Fibroblast of gingiva (primary cell): ENCODE measurements around the gene CPNE5.

Experiments
- DNase-seq: peaks from one replicate; pipeline ENCODE4 v3.0.0-alpha.2; 2011; ENCODE audit warnings: low read depth

CPNE5 gene

DNA sequence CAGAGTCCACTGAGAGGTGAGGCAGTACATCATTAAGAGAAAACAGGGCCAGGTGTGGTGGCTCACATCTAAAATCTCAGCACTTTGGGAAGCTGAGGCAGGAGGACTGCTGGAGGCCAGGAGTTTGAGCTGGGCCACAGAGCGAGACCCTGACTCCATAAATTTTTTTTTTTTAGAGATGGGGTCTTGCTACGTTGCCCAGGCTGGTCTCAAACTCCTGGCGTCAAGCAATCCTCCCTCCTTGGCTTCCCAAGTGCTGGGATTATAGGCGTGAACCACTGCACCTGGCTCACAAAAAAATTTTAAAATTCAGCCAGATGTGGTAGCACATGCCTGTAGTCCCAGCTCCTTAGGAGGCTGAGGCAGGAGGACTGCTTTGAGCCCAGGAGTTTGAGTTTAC is 18.1 kb upstream of the CPNE5 start:
- no peak for DNase-seq

DNA sequence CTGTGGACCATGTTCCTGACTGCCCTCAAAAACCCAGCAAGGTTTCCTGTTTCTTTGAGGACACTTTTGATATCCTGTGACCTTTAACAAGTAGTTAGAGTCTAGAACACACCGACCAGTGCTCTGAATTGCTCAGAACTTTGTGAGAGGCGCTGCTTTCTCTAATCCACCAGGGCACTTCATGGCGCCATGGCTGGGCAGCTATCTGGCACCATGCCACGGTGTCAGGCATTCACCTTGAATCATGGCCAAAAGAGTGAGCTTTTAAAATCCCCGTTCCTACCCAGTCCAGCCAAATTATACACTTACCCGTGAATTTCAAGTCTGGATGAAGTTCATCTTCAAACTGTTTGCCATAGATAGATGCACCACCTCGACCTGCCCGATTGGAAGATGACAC is 17.0 kb upstream of the CPNE5 start:
- no peak for DNase-seq

DNA sequence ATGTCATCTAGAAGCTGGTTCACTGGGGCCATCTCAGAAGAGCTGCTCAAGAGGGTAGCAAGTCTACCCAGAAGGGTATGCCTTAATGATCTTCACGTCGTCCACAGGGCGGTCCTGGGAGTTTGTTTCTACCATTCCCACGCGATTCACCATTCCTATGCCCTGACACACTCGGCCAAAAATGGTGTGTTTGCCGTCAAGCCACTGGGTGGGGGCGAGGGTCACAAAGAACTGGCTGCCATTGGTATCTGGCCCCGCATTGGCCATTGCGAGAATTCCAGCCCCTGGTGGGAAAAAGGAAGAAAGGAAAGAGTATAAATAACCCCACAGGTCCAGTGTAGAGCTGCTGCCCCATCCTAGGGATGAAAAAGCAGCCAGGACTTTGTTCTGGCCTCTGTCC is 16.5 kb upstream of the CPNE5 start:
- no peak for DNase-seq

DNA sequence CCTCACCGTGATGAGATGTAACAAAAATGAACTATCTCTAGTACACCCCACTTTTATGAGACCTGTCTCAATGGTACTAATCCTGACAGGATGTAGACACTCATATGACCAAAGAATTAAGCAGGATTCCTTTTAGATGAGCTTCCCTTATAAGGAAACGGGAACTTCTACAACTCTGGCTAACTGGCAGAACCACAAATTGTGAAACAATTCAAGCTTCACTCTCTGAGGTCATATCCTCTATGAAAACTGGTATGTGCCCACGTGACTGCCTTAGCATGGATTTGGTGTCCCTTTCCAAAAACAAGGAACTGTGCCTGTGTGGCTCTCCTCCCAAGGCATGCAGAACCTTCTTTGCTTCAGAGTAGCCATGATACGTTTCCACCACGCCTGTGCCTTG is 14.1 kb upstream of the CPNE5 start:
- DNase-seq: peak; percentile 93

DNA sequence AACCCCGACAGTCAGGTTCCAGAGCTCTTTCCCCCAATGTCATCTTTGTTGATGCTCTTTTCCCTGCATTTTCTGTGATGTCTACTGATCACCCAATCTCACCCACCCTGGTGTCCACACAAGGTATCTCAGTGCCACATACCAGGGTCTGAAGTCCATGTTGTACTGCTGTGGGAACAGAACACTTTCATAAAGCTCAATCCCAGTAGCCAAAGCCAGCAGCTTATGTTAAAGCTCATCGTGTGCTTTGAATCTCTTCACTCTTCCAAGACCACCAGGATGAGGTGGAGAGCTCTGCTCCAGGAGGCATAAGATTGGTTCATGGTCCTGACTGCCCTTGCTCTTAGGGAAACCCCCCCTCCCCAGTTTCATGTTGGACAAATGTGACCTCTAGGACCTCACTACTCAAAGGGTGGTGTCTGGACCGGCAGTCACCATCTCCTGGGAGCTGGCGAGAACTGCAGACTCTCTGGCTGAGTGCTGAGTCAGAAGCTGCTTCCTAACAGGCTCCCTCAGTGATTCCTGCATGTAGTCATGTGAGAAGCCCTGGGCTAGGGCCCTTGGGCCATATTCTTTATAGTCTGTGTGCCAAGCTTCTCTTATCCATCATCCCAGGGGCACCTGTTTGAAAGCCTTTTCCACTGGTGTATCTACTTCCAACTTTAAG is 13.4 kb upstream of the CPNE5 start:
- DNase-seq: peak; percentile 68

DNA sequence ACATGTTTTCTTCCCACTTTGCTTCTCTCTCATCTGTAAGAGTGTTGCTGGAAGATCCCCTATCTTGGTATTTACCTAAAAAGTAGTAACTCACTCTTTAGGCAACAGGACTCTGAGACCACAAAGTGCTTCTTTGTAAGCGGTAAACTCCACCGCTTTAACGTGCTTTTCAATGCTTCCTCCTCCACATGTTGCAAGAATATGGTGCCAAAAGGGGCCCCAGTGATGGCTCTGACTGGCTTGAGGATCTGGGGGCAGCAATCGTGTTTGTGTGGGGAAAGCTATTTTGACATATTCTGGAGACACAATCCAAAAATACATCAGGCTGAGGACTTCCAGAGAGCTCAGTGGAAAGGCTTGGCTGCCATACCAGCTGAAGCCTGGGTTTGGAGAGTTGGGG is 12.4 kb upstream of the CPNE5 start:
- no peak for DNase-seq

DNA sequence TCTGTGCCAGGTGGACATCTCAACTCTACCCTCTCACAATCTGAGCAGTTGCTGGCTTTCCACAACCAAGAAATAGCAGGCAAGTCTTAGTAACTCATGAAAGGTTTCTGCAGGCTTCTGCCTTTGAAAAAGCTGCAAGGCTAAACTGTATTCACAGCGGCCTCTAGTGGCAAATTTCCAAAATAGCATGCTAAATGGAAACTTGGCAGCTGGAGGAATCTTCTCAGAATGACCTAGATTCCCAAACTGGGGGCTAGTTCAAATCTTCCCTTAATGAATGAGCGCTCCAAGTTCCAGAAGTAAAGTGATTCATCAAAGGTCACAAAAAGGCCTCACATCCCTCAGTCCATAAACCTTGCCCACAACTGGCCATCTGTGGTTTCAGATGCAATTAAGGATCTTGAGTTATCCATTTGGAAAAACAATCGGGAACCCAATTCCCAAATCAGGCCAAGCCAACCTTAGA is 11.9 kb upstream of the CPNE5 start:
- peak; percentile 66 for DNase-seq

DNA sequence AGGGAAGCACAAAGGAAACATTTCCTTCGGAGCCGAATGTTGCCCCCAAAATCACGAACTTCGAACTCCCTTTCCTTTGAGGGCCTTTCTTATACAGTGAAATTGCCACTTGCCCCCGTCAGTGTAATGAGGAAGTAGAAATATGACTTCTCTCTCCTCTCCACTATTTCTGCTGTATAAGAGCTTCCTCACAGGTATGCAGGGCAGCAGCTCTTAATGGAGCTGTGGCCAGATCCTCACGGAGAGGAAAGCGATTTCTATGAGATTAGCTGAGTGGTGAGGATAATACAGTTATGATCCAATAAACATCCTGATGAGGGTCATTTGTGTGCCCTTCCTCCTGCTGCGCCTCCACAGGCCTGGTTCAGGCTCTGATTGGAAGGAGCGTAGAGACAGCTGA is 10.8 kb upstream of the CPNE5 start:
- no peak for DNase-seq

DNA sequence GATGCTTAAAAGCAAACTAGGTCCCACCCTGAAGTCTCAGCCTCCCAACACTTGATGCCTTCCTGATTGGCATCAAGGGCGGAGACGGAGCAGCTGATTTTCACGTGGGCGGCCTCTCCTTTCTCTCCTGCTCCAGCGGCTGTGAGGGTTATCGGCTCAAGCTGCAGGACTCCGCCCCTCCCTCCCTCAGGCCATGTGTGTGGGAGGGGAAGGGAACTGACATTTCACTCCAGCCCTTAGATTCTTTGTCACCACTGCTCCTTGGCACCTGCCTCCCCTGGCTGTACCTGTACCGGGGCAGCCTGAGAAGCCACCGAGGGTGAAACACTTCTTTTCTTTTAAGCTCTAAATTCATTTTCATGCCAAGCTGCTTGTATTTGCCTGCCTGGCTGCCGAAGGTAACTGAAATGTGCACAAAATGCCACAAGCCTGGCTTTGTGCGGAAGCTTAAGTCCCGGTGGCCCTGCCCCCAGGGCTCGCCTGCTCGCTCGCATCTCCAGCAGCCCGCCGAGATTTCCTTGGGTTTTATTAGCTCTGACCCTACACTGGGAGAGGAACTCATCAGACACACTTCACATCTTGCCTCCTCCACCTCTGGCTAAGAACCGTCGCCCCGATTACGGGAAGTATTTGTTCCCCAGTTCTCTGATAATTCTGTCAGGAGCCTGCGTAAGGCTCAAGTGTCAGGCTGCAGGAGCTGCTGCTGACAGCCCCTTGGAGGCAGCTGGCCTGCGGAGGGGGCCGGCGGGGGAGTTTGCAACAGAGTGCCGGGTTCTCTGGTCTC is 9.6 kb upstream of the CPNE5 start:
- no peak for DNase-seq

DNA sequence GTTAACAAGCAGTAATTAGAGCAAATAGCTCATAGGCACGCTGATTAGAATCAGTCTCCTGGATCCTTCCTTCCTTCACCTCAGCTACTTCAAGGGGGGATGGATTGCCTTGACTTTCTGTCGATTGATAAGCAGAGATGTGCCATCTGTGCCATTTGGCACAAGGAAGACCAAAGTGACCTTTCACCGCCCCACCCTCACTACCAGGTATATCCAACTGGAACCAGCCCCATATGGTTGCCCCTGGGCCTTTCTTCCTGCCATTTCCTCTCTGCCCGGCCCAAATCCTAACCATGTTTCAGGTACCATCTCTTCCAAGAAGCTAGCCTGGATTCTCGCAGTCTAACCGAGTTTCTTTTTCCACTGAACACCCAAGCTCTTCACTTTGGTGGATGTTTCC is 8.7 kb upstream of the CPNE5 start:
- DNase-seq: no peak

DNA sequence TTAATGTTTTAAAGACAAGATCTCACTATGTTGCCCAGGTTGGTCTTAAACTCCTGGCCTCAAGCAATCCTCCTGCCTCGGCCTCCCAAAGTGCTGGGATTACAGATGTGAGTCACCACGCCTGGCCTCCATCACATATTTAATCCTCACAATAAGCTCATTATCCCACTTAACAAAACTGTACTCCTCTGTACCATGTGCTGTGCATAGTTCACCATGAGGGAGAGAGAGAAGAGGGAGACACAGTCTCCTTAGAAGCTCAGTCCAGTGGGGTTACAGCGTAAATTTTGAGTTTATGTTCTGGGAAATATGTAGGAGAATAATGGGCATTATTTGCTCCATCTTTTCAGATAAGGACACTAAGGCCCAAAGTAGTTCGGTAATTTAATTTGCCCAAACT is 7.9 kb upstream of the CPNE5 start:
- DNase-seq: no peak

DNA sequence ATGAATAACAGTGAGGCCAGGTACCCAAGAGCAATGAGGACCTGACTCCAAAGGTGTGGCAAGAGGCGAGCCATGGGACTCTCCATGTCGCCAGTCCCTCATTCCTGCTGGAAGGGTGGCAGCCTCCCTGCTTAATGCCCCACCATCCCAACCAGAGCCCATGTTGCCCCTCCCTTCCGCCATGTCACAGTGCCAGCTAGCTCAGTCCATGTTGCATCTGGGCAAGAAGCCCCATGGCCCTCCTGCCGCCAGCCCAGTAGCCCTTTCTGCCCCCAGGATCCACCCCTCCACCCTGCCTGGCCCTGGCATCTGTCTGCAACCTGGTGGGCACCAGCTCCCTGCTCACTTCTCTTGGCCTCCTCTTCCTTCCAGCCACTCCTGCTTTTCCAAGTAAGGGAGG is 6.0 kb upstream of the CPNE5 start:
- no peak for DNase-seq

DNA sequence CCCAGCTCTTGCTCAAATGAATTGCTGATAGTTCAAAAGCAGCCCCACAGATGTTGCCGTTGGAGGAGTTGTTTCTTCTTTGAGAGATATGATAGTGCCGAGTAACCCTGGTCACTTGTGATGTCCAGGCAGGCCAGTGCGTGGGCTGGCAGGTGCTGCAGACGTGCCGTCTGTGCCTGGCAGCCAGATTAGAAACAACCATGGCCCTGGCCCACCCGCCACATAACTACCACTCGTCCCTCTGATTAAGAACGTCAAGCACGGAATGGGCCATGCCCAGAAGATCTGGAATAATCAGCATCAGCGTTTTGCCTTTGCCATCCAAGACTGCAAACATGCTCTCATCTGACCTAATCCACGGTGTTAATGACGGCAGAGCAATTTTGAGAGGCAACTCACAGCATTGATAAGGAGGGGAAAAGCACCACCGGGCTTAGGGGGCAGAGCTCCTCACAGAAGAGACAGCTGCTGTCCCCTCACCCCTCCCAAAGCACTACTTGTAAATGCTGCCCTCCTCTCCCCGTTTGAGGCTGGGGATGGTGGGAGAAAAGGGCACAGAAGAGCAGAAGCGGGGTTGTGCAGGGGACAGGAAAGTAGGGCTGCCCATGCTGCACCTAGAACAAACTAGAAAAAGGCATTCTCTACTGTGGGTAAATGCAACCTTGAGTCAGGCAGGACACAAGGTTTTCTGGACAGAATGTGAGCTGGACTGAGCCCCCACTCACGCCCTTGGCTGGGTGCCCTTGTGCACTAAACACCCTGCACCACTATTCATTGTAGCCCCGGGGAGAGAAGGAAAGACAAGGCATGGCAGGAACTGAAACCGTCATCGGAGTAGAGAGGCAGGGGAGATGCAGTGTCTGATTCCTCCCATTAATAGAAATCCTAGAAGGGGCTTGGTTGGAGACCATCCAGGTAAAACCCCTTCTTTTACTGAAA is 5.3 kb upstream of the CPNE5 start:
- no peak for DNase-seq

DNA sequence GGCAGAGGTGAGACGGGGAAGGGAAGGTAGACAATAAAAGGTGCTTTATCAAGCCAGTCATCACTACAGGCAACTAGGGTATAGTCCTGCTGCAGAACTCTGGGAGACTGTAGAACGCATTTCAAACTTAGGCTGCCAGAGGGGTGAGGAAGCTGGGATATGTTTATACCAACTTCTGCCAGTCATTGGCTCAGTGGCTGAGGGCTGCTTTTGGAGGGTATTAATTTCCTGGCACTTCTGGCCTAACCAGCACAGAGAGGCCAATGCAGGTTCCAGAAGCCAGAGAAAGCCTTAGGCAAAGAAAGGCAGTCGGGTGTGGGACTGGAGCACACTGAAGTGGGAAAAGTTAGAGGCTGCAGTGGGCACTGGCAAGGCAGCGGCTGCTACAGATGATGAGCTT is 3.9 kb upstream of the CPNE5 start:
- DNase-seq: no peak

DNA sequence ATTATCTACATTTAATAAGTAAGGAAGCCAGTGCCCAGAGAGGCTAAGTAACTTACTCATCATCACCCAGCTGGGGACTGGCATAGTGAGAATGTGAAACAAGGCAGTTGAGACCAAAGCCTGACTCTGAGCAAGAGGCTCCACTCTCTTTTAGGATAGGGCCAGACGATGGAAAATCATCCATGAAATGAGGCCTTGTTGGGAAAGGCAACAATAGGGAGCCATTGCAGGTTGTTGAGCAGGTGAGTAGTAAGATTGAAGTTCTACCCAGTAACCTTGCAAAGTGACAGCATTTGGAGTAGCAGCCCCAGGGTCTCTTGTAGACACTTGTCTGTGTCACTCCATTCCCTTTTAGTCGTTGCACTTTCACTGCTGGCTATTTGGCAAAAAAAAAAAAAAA is 2.5 kb upstream of the CPNE5 start:
- no peak for DNase-seq

DNA sequence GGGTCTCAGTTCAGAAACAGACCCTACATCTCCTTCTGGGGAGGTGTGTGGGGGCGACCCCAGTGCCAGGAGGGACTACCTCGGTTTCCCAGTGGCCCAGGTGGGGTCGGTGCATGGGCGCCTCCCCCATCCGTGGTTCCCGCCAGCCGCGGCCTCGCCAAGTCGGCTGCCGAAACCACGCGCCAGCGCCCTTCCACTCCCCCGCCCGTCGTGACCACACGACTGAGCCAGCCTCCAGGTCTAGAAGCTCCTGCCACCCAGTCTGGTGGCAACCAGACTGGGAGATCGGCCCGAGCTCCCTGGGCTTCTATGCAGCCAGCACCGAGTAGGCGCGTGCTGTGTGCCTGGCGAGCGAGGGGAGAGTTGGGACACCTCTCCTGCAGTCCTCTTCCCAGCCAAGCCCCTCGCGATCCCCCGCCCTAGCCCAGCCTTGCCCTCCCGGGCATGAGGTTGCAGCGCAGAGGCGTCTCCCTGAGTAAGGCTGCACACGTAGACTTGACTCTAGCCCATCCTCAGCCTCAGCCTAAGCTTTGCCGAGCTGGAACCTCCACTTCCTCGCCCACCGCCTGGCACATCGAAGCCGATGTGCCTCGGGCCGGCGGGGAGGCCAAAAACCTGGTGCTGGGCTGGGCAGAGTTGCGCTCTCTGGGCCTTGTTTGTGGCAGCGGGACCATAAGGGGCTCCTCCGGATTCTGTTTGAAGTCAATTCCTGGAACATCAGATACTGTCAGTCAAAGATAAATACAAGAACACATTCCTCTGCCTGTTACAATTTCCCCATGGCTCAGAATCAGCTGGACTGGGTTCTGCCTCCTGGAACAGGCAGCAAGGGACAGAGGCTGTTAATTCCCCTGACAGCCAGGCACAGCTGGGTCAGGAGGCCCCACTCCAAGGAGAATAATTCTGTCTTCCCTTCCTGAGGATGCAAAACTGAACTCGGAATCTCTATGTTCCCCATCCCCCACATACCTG is 1.5 kb upstream of the CPNE5 start:
- DNase-seq: no peak

DNA sequence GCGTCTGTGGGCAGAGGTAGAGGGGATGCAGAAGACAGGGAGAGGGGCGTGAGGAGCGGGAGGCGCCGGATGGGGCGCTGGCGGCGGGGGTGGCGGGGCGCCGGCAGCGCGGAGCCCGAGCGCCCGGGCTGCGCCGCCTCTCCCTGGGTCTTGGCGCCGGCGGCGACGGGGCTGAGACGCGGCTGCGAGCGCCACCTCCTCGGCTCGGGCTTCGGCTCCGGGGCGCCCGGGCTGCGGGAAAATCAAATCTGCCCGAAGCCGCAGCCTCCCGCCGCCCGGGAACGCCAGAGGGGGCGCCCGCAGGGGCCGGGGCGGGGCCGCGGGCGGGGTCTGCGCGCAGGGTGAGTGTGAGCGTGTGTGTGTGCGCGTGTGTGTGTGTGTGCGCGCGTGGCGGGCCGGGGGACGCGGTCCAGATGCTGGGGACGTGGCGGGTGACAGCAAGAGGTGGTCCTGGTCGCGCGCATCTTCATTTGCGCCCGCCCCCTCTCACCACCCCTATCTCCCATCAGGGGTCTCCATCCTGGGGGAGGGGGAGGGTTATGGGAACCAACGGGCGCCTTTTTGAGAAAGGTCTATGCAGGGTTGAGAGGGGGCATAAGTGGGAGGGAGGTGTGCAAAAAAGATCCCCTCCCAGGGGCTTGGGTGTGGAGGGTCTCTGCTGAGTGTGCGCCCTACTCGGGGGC is 646 bp upstream of the CPNE5 start:
- DNase-seq: peak; percentile 23

DNA sequence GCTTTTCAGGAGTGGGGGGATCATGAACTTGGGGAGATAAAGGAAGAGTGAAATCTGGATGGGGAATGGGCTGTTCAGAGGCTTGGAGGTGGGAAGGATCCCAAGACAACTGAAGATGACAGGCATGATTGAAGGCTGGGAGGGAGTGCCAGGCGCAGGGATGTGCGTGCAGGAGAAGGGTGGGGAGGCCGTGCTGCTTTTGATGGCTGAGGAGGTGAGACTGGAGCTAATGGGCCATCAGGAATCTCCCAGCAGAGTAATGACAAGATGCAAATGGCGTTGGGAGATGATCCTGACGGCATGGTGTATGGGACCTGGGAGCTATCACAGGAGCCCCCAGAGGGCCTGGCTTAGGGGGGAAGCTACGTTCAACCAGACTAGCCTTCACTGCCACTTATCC is 1.6 kb downstream of the CPNE5 start:
- DNase-seq: no peak

DNA sequence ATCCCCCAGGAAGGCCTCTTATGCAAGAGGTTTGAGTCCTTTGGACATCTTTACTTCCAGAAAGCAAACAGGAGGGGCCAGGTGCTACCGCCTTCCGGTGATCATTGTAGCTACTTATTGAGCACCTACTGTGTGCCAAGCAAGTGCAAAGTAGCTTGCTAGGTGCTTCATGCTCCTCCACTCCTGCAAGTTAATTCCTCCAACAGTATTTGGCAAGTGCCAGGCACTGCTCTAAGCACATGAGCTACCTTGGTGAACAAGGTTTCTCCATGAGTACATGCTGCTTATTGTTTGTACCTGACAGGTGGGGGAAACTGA is 2.3 kb downstream of the CPNE5 start:
- DNase-seq: no peak

DNA sequence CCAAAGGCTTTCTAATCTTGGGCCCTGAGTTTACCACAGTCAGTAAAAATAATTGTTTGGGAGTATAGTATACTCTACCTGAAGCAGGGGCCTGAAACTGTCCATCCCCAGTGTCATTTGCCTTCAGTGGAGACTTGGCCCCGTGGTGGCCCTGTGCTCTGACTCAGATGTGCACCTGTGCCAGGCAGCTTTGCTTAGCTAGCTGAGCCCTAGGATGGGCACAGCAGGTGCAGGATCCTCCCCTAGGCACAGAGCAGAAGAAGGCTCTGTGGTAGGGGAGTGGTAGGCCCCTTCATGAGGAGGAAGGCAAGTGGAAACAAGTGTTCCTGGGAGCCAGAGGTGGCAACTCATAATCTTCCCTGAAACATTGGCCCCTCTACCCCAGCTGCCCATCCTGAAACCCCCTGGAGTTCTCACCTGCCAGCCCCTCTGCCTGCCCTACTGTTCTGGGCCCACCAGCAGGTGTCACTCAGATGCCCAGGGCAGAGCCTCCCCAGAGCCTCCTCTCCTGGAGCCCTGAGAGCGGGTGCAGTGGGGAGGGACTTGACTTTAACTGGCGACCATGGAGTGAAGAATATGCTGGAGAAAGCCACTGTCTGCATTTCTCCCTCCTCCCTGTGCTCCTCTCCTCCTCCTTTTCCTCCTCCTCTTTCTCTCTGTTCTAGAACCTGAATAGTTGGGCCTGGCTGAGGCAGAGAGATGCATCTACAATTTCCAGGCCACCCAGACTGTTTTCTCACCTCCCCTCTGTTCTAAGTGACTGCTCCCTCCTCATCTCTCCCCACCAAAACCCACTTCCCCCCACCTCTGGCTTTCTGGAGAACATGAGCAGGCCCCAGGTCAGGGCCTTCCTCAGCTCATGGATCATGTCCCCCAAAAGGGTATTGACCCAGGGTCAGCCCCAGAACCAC is 2.9 kb downstream of the CPNE5 start:
- no peak for DNase-seq
